ENCODE results near the gene DPH7.

DNA sequence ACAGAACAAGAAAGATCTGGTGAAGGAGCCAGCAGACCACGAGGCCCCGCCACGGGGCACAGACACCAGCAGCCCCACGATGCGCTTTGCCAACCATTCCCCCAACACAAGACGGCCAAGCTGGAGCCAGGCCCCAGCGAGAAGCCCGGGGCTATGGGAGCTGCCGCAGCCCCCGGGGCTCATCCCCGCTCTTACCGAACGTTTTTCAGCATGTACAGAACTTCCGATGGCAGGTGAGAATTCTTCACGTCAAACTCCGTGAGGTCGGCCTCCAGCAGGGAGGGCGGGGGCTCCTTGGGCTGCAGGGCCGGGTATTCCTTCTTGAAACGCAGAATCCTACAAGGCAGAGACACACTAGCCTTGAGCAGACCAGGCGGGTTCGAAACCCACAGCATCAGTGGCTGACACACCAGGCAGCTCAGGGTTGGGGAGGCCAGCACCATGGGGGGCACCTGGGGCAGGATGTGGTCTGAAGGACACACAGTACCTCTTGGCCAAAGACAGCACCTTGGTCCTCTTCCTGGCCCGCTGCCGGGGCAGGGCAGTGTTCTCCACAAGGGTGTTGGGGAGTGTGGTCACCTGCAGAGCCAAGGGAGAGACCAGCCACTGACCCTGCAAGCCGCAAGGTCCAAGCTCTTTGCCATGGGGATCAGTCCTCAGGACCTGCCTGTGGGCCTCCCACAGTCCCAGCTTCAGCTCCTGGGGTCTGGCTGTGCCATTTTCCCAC, 35.3 kb downstream of the DPH7 start:
- no peak for TF ChIP-seq NR3C1 (IDR thresholded peaks at IDR 0.05)
- TF ChIP-seq POLR2A (IDR thresholded peaks at IDR 0.05; ENCODE audit: low read length) = no peak
- TF ChIP-seq EP300 (IDR thresholded peaks at IDR 0.05) = no peak
- TF ChIP-seq, protein P1, sequence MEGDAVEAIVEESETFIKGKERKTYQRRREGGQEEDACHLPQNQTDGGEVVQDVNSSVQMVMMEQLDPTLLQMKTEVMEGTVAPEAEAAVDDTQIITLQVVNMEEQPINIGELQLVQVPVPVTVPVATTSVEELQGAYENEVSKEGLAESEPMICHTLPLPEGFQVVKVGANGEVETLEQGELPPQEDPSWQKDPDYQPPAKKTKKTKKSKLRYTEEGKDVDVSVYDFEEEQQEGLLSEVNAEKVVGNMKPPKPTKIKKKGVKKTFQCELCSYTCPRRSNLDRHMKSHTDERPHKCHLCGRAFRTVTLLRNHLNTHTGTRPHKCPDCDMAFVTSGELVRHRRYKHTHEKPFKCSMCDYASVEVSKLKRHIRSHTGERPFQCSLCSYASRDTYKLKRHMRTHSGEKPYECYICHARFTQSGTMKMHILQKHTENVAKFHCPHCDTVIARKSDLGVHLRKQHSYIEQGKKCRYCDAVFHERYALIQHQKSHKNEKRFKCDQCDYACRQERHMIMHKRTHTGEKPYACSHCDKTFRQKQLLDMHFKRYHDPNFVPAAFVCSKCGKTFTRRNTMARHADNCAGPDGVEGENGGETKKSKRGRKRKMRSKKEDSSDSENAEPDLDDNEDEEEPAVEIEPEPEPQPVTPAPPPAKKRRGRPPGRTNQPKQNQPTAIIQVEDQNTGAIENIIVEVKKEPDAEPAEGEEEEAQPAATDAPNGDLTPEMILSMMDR (IDR thresholded peaks at IDR 0.05) = no peak
- no peak for TF ChIP-seq RAD21 (conservative IDR thresholded peaks at IDR 0.05 in 1 of 2, IDR thresholded peaks at IDR 0.05 in 1 of 2)
- no peak for TF ChIP-seq HDAC2 (IDR thresholded peaks at IDR 0.05)
- TF ChIP-seq, protein P2, sequence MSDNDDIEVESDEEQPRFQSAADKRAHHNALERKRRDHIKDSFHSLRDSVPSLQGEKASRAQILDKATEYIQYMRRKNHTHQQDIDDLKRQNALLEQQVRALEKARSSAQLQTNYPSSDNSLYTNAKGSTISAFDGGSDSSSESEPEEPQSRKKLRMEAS (IDR thresholded peaks at IDR 0.05) = no peak
- TF ChIP-seq SMC3 (IDR thresholded peaks at IDR 0.05) = no peak
- TF ChIP-seq BHLHE40 (IDR thresholded peaks at IDR 0.05; ENCODE audit: low read depth, low read length) = no peak
- TF ChIP-seq, protein P3, sequence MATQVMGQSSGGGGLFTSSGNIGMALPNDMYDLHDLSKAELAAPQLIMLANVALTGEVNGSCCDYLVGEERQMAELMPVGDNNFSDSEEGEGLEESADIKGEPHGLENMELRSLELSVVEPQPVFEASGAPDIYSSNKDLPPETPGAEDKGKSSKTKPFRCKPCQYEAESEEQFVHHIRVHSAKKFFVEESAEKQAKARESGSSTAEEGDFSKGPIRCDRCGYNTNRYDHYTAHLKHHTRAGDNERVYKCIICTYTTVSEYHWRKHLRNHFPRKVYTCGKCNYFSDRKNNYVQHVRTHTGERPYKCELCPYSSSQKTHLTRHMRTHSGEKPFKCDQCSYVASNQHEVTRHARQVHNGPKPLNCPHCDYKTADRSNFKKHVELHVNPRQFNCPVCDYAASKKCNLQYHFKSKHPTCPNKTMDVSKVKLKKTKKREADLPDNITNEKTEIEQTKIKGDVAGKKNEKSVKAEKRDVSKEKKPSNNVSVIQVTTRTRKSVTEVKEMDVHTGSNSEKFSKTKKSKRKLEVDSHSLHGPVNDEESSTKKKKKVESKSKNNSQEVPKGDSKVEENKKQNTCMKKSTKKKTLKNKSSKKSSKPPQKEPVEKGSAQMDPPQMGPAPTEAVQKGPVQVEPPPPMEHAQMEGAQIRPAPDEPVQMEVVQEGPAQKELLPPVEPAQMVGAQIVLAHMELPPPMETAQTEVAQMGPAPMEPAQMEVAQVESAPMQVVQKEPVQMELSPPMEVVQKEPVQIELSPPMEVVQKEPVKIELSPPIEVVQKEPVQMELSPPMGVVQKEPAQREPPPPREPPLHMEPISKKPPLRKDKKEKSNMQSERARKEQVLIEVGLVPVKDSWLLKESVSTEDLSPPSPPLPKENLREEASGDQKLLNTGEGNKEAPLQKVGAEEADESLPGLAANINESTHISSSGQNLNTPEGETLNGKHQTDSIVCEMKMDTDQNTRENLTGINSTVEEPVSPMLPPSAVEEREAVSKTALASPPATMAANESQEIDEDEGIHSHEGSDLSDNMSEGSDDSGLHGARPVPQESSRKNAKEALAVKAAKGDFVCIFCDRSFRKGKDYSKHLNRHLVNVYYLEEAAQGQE (IDR thresholded peaks at IDR 0.05) = no peak
- no peak for TF ChIP-seq CEBPB (IDR thresholded peaks at IDR 0.05)
- no peak for TF ChIP-seq NFE2L2 (conservative IDR thresholded peaks at IDR 0.05; ENCODE audit: low read length)
- TF ChIP-seq MYC (IDR thresholded peaks at IDR 0.05; ENCODE audit: borderline replicate concordance, low read length) = no peak
- no peak for TF ChIP-seq SREBF2 (IDR thresholded peaks at IDR 0.05)

Data from A549 (cell line).